Omental fat pad (tissue), 4 donors: Measurements from ENCODE around the gene MID1. TPM values are rescaled to one million over a fixed set of nuclear protein-coding genes. Genes with fewer than 3 reads are reported as not detected.

Source experiments
- ATAC-seq: fragments of 150-250 bp; one replicate; pipeline ENCODE4 v1.9.1; 2016; ENCODE audit warnings: mild to moderate bottlenecking, moderate library complexity; ENCODE audit not compliant: low FRiP score
- DNase-seq: peaks from one replicate; pipeline ENCODE4 v3.0.0-alpha.2; 2019; ENCODE audit warnings: low spot score
- total RNA-seq, 4 donors: library from RNA; depleted of rRNA; stranded (reverse); fragments of >200 nt; gene quantifications; one replicate each; pipeline ENCODE4 v1.1.0, GENCODE V29; 2016
- TF ChIP-seq, protein P1 (sequence below), 3 donors: fragments of 450-650 bp; IDR thresholded peaks; one replicate each; pipeline ENCODE4 v1.5.1; 2016 to 2017; ENCODE audit warnings: antibody characterized with exemption in 3 of 3, mild to moderate bottlenecking in 3 of 3, moderate library complexity in 2 of 3

Gene MID1
- total RNA-seq, 4 donors from 2014 or later, result 8.3 to 14.5 (median 10.8) TPM

- no peak for DNase-seq
- TF ChIP-seq, protein P1, sequence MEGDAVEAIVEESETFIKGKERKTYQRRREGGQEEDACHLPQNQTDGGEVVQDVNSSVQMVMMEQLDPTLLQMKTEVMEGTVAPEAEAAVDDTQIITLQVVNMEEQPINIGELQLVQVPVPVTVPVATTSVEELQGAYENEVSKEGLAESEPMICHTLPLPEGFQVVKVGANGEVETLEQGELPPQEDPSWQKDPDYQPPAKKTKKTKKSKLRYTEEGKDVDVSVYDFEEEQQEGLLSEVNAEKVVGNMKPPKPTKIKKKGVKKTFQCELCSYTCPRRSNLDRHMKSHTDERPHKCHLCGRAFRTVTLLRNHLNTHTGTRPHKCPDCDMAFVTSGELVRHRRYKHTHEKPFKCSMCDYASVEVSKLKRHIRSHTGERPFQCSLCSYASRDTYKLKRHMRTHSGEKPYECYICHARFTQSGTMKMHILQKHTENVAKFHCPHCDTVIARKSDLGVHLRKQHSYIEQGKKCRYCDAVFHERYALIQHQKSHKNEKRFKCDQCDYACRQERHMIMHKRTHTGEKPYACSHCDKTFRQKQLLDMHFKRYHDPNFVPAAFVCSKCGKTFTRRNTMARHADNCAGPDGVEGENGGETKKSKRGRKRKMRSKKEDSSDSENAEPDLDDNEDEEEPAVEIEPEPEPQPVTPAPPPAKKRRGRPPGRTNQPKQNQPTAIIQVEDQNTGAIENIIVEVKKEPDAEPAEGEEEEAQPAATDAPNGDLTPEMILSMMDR (IDR thresholded peaks at IDR 0.05), result no peak
- no peak for ATAC-seq
Observed at GRCh38 chrX:10414862-10415261, 205.5 kb downstream of the MID1 start.

DNA sequence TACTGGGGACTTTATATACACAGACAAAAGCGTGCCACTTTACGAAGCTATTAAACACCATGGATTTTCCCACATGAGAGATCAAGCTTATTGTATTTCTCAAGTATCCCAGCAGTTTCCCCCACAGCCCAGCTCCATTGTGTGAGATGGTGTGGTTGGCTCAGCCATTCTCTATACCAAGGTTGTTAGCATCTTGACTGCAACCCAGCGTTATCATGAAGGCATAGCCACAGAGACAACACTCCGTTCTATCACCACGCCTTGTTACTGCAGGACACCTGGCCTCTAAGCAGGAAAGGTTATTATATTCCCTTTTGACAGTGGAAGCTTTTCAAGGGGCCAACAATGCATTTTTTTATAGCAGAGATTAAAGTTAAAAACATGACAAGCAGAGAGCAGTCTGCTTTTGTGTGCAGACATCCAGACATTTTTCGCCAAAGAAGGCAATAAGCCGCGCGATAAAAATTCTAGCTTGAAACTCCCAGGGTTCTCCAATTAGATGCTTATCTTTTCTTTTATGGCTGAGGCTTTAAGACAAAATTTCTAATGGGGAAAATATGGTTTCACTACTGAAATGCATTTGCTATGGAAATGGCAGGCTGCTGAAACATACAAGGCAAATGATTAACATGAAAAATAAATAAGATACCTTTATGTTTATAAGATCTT is 206.1 kb downstream of the MID1 start:
- ATAC-seq (no peak), DNase-seq (no peak)
- TF ChIP-seq, protein P1 (IDR thresholded peaks at IDR 0.05), result no peak

GRCh38 chrX:10404436-10404835 is 215.9 kb downstream of the MID1 start:
- TF ChIP-seq, protein P1 (IDR thresholded peaks at IDR 0.05), result no peak
- ATAC-seq, result no peak
- no peak for DNase-seq

GRCh38 chrX:10401239-10401638 is 219.1 kb downstream of the MID1 start:
- TF ChIP-seq, protein P1 (IDR thresholded peaks at IDR 0.05), result no peak

DNA sequence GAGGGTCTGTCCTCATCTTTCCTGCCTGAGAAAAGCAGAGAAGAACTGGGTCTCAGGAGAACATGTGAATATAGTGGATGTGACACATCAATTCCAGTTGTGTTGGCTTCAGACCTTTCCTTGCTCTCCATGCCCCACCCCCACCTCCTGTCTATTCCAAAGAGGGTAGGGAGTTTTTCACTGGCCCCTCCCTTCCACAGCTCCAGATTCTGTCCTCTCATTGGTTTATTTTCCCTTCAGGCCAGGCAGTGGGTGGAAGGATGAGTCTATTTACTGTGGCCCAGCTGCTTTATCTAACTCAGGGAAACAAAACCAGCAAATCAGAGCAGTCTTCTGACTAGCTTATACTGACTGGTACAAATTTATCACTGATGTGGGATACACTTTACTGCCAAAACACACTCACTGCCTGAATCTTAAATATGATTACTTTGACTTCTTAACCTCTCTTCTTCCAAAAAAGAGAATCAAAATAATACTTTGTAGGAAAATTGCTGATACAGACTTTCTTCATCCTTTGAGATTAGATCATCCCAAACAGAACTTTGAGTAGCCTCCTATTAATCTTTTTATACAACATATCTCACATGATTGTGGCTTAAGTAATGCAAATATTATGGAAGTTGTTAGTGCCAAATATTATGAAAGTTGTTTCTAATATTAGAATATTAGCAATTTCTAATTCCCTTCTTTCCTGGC is 221.2 kb downstream of the MID1 start:
- TF ChIP-seq, protein P1 (IDR thresholded peaks at IDR 0.05), result no peak
- ATAC-seq, result no peak
- DNase-seq, result no peak

More at GRCh38 chrX:10401239-10401638, 219.1 kb downstream of the MID1 start:
- DNase-seq (no peak), ATAC-seq (no peak)

- ATAC-seq (no peak), DNase-seq (no peak)
- TF ChIP-seq, protein P1 (IDR thresholded peaks at IDR 0.05), result no peak
Observed at GRCh38 chrX:10398215-10398614, 222.2 kb downstream of the MID1 start.

DNA sequence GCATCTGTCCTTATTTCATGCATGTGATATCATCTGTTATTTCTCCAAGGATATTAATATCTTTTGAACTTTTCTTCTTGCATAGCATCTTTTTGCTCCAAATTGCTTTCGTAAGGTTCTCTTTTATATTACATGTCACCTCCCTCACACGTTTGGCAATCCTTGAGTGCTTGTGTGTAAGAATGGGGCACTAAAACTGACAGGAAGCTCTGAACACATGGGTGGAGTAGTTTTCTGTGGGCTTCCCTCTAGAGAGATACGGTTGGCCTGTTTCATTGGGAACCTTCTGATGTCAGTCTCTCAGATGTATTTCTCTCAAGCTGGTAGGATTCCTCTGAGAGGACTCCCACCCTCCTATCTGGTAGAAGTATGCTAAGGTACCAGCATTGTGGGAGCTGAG is 223.0 kb downstream of the MID1 start:
- TF ChIP-seq, protein P1 (IDR thresholded peaks at IDR 0.05), result no peak
- DNase-seq (no peak), ATAC-seq (no peak)
